Liver (tissue), 9 donors: Measurements from ENCODE around the gene NYNRIN. TPM values are rescaled to one million over a fixed set of nuclear protein-coding genes. Genes with fewer than 3 reads are reported as not detected.

Experiments
- DNase-seq: peaks from one replicate; pipeline ENCODE4 v3.0.0-alpha.2; 2017; ENCODE audit warnings: low spot score
- H3K27ac ChIP-seq, 2 donors: one replicate each; pipeline ENCODE4 v1.7.0; 2013; ENCODE audit warnings: inconsistent platforms in 2 of 2, low read length in 2 of 2, control low read depth in 1 of 2, low read depth in 1 of 2, mild to moderate bottlenecking in 1 of 2
- H3K27me3 ChIP-seq, 4 donors: one replicate each; pipeline versions ENCODE4 v1.6.1 to v1.7.0; 2013; ENCODE audit warnings: low read length in 3 of 4, inconsistent platforms in 1 of 4, mild to moderate bottlenecking in 1 of 4, moderate library complexity in 1 of 4; ENCODE audit not compliant: control insufficient read depth in 4 of 4, insufficient read depth in 4 of 4
- H3K36me3 ChIP-seq, 4 donors: one replicate each; pipeline versions ENCODE4 v1.6.1 to v1.7.0; 2013; ENCODE audit warnings: low read length in 3 of 4, mild to moderate bottlenecking in 3 of 4, low read depth in 1 of 4, moderate library complexity in 1 of 4; ENCODE audit not compliant: control insufficient read depth in 4 of 4, insufficient read depth in 3 of 4
- H3K4me1 ChIP-seq, 4 donors: one replicate each; pipeline versions ENCODE4 v1.6.1 to v1.7.0; 2013; ENCODE audit warnings: low read length in 3 of 4, mild to moderate bottlenecking in 3 of 4, moderate library complexity in 1 of 4; ENCODE audit not compliant: control insufficient read depth in 4 of 4, insufficient read depth in 4 of 4
- H3K4me3 ChIP-seq, 3 donors: one replicate each; pipeline versions ENCODE4 v1.6.1 to v1.7.0; 2013; ENCODE audit warnings: low read length in 3 of 3, control low read depth in 1 of 3, low read depth in 1 of 3, mild to moderate bottlenecking in 1 of 3
- H3K9ac ChIP-seq, 2 donors: one replicate each; pipeline ENCODE4 v1.7.0; 2013; ENCODE audit warnings: low read length in 2 of 2, mild to moderate bottlenecking in 2 of 2, moderate library complexity in 2 of 2, control low read depth in 1 of 2, low read depth in 1 of 2
- H3K9me3 ChIP-seq, 4 donors: one replicate each; pipeline versions ENCODE4 v1.6.1 to v1.7.0; 2013; ENCODE audit warnings: low read length in 3 of 4; ENCODE audit not compliant: control insufficient read depth in 4 of 4
- CTCF ChIP-seq: fragments of 150-350 bp; IDR thresholded peaks from 2 replicates; pipeline ENCODE4 v1.5.1; 2017; ENCODE audit warnings: improper control_type of control experiment, low read depth, low read length; ENCODE audit not compliant: missing input control
- EGR1 ChIP-seq, 2 donors: IDR thresholded peaks; 2 replicates each; pipeline ENCODE4 v1.6.1; 2016 to 2018; ENCODE audit warnings: antibody characterized with exemption in 2 of 2, low read depth in 2 of 2
- FOXA1 ChIP-seq: IDR thresholded peaks from 2 replicates; pipeline ENCODE4 v1.6.1; 2016; ENCODE audit warnings: antibody characterized with exemption
- HNF4A ChIP-seq, 2 donors: conservative IDR thresholded peaks; 2 replicates each; pipeline ENCODE4 v1.6.1; 2016; ENCODE audit warnings: antibody characterized with exemption in 2 of 2, mild to moderate bottlenecking in 2 of 2
- HNF4G ChIP-seq: IDR thresholded peaks from 2 replicates; pipeline ENCODE4 v1.6.1; 2016; ENCODE audit warnings: antibody characterized with exemption
- RAD21 ChIP-seq, 2 donors: IDR thresholded peaks; 2 replicates each; pipeline ENCODE4 v1.6.1; 2016; ENCODE audit warnings: antibody characterized with exemption in 2 of 2, mild to moderate bottlenecking in 2 of 2
- REST ChIP-seq: IDR thresholded peaks from 2 replicates; pipeline ENCODE4 v1.6.1; 2016; ENCODE audit warnings: antibody characterized with exemption, mild to moderate bottlenecking
- RXRA ChIP-seq, 2 donors: IDR thresholded peaks; 2 replicates each; pipeline ENCODE4 v1.6.1; 2017 to 2018; ENCODE audit warnings: antibody characterized with exemption in 2 of 2, mild to moderate bottlenecking in 1 of 2
- SP1 ChIP-seq: IDR thresholded peaks from 2 replicates; pipeline ENCODE4 v1.6.1; 2018; ENCODE audit warnings: antibody characterized with exemption, mild to moderate bottlenecking
- TAF1 ChIP-seq: conservative IDR thresholded peaks from 2 replicates; pipeline ENCODE4 v1.6.1; 2016; ENCODE audit warnings: antibody characterized with exemption, mild to moderate bottlenecking
- YY1 ChIP-seq: IDR thresholded peaks from 2 replicates; pipeline ENCODE4 v1.6.1; 2016; ENCODE audit warnings: antibody characterized with exemption, mild to moderate bottlenecking
- ZBTB33 ChIP-seq: IDR thresholded peaks from 2 replicates; pipeline ENCODE4 v1.6.1; 2016; ENCODE audit warnings: antibody characterized with exemption
- WGBS: extraction: QIAGEN DNeasy Blood & Tissue Kit; methylation state at CpG from one replicate; pipeline ENCODE4 v1.1.7; 2013; 5-methylcytosine and 5-hydroxymethylcytosine counted together
- polyA plus RNA-seq, 2 donors: library from polyadenylated mRNA; stranded (reverse) in 1 of 2; unstranded in 1 of 2; fragments of 200-250 nt in 1 of 2; fragments of >200 nt in 1 of 2; fragmentation: Nextera tagmentation in 1 of 2; extraction: Ambion mirVana in 1 of 2; gene quantifications; one replicate each; pipeline versions ENCODE4 v1.2.1 to v1.2.3, GENCODE V29; 2013 to 2015
- total RNA-seq, 2 donors: library from RNA; depleted of rRNA; stranded (reverse); fragments of >200 nt; gene quantifications; one replicate each; pipeline ENCODE4 v1.2.3, GENCODE V29; 2014
- TF ChIP-seq, protein P1 (sequence below): IDR thresholded peaks from 2 replicates; pipeline ENCODE4 v1.6.1; 2016; ENCODE audit warnings: antibody characterized with exemption
- donor health status: healthy.
- donor health status: healthy.
- donor health status: healthy.
- donor health status: healthy.
- donor health status: healthy.

The NYNRIN gene
- total and polyA plus RNA-seq, 4 donors = 0.89 to 11.0 (median 1.8) TPM

DNA sequence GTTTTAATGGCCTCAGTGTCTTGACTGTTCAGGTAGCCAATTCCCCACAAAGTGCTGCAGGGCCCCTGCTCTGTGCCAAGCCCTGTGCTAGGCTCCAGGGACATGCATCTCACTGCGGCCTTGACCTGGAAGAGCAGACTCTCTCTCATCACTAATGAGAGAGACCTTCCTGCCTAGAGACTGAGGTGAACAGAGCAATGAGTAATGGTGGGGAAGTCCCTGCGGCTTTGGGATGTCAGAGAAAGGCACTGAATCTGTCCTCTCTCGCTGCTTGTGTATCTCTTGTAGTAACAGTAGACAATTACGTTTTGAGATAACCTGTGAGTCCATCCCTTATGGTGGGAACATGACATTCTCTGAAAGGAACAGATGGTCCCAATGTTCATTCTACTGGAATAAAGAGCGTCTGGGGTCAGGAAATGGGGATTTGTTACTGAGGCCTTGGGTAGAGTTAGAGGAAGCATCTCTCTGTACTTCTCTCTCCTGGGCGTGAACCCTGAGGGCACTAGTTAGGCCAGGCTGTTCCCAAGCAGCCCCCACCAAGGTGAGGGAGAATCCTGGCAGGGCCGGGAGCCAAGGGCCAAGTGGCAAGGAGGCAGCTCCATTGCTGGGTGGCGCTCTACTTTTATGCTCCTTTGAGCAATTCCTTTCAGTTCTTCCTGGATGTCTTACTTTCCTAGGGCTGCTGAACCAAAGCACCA, 17.3 kb upstream of the NYNRIN start:
- Histone ChIP-seq H3K36me3 (no peaks in the 10 kb centered on the region), H3K27me3 (no peaks in the 10 kb centered on the region), H3K9ac (no peak overlapping the region), H3K27ac (no peak overlapping the region), H3K4me3 (no peak overlapping the region), H3K4me1 (peaks cover 0 to 2% (median under 1%) of the 10 kb centered on the region in 4 donors), H3K9me3 (no peaks in the 10 kb centered on the region)
- WGBS = 92% methylated on average over 8 of the region's 8 CpGs
- no peak for DNase-seq
- TF ChIP-seq RXRA (IDR thresholded peaks at IDR 0.05) (no peak), TAF1 (no peak), CTCF (no peak), EGR1 (IDR thresholded peaks at IDR 0.05; ENCODE audit: low read depth in 2 of 2) (no peak), FOXA1 (no peak), YY1 (no peak), ZBTB33 (no peak), HNF4A (conservative IDR thresholded peaks at IDR 0.05) (no peak)
- TF ChIP-seq, protein P1, sequence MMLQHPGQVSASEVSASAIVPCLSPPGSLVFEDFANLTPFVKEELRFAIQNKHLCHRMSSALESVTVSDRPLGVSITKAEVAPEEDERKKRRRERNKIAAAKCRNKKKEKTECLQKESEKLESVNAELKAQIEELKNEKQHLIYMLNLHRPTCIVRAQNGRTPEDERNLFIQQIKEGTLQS = no peak

DNA sequence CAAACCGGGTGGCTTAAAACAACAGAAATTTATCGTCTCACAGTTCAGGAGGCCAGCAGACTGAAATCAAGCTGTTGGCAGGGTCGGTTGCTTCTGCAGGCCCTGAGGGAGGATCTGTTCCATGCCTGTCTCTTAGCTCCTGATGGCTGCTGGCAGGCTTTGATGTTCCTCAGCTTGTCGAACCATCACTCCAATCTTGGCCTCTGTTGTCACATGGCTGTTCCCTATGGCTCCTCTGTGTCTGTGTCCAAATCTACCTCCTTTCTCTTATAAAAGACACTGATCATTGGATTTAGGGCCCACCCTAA, 16.8 kb upstream of the NYNRIN start:
- H3K27me3 ChIP-seq = no peaks in the 10 kb centered on the region
- no peaks in the 10 kb centered on the region for H3K9me3 ChIP-seq
- H3K27ac ChIP-seq = no peak overlapping the region
- H3K4me1 ChIP-seq = peaks cover under 1 to 7% (median 5%) of the 10 kb centered on the region in 4 donors
- 92% methylated on average over 4 of the region's 4 CpGs for WGBS
- no peak overlapping the region for H3K9ac ChIP-seq
- TF ChIP-seq HNF4A (conservative IDR thresholded peaks at IDR 0.05) (no peak), ZBTB33 (no peak), REST (no peak), HNF4G (no peak), RXRA (IDR thresholded peaks at IDR 0.05) (no peak), RAD21 (IDR thresholded peaks at IDR 0.05) (no peak), SP1 (no peak)
- TF ChIP-seq, protein P1 = no peak
- H3K4me3 ChIP-seq = no peak overlapping the region
- no peak for DNase-seq
- H3K36me3 ChIP-seq = no peaks in the 10 kb centered on the region
